Lung (tissue), 12 donors: Measurements from ENCODE around the gene ASPRV1. TPM values are rescaled to one million over a fixed set of nuclear protein-coding genes. Genes with fewer than 3 reads are reported as not detected.
"Not testable (repeated sequence)": the region's sequence is repeated elsewhere in the genome, so short reads cannot be mapped to it uniquely, and the experiment has no call there.

Experiments
- ATAC-seq: fragments of 200-7000 bp; cut with Tn5 transposase; one replicate; pipeline ENCODE4 v1.9.1; 2020; ENCODE audit warnings: moderate number of reproducible peaks; ENCODE audit not compliant: insufficient read depth, low FRiP score
- DNase-seq, 3 donors: peaks; one replicate each; pipeline ENCODE4 v3.0.0-alpha.2; 2013 to 2017
- H3K27ac ChIP-seq, 2 donors: one replicate each; pipeline ENCODE4 v1.5.1; 2013; ENCODE audit warnings: mild to moderate bottlenecking in 2 of 2, moderate library complexity in 2 of 2, control low read depth in 1 of 2, inconsistent platforms in 1 of 2, low read depth in 1 of 2, low read length in 1 of 2
- H3K27me3 ChIP-seq, 3 donors: one replicate each; pipeline ENCODE4 v1.5.1; 2013; ENCODE audit warnings: low read length in 2 of 3; ENCODE audit not compliant: control insufficient read depth in 3 of 3, insufficient read depth in 3 of 3
- H3K36me3 ChIP-seq, 4 donors: one replicate each; pipeline ENCODE4 v1.5.1; 2013; ENCODE audit warnings: low read length in 4 of 4, mild to moderate bottlenecking in 1 of 4, moderate library complexity in 1 of 4; ENCODE audit not compliant: control insufficient read depth in 4 of 4, insufficient read depth in 4 of 4
- H3K4me1 ChIP-seq, 5 donors: one replicate each; pipeline ENCODE4 v1.5.1; 2013; ENCODE audit warnings: low read length in 5 of 5, mild to moderate bottlenecking in 2 of 5, moderate library complexity in 1 of 5; ENCODE audit not compliant: control insufficient read depth in 5 of 5, insufficient read depth in 5 of 5
- H3K4me3 ChIP-seq: one replicate; pipeline ENCODE4 v1.5.1; 2013; ENCODE audit warnings: mild to moderate bottlenecking, control low read depth, moderate library complexity
- H3K9ac ChIP-seq, 2 donors: one replicate each; pipeline ENCODE4 v1.5.1; 2013; ENCODE audit warnings: low read length in 2 of 2, control low read depth in 1 of 2; ENCODE audit not compliant: insufficient read depth in 1 of 2
- H3K9me3 ChIP-seq, 4 donors: one replicate each; pipeline ENCODE4 v1.5.1; 2013; ENCODE audit warnings: low read length in 3 of 4, mild to moderate bottlenecking in 1 of 4, moderate library complexity in 1 of 4; ENCODE audit not compliant: control insufficient read depth in 4 of 4, insufficient read depth in 3 of 4
- WGBS, 2 donors: extraction: QIAGEN DNeasy Blood & Tissue Kit; methylation state at CpG; one replicate each; pipeline ENCODE4 v1.1.7; 2013; 5-methylcytosine and 5-hydroxymethylcytosine counted together
- polyA plus RNA-seq, 2 donors: library from polyadenylated mRNA; stranded (reverse); fragments of 200-250 nt; gene quantifications; one replicate each; pipeline ENCODE4 v1.2.1, GENCODE V29; 2013
- total RNA-seq, 2 donors: library from RNA; depleted of rRNA in 1 of 2; stranded (reverse); fragments of >200 nt in 1 of 2; gene quantifications; one replicate each; pipeline ENCODE4 v1.2.1, GENCODE V29; 2014 to 2021
- TF ChIP-seq, protein P1 (sequence below): IDR thresholded peaks from 2 replicates; pipeline ENCODE4 v1.5.1; 2012; ENCODE audit warnings: mild to moderate bottlenecking; ENCODE audit errors: control extremely low read depth, extremely low read depth
- donor health status: control.
- donor health status: control.
- donor health status: Bipolar disorder and iron deficiency.
- donor health status: healthy.
- donor health status: DM: yes; HTN: yes; CAD: no.

Gene ASPRV1
- total and polyA plus RNA-seq, 4 donors, result 0.94 to 2.9 (median 1.2) TPM

DNA sequence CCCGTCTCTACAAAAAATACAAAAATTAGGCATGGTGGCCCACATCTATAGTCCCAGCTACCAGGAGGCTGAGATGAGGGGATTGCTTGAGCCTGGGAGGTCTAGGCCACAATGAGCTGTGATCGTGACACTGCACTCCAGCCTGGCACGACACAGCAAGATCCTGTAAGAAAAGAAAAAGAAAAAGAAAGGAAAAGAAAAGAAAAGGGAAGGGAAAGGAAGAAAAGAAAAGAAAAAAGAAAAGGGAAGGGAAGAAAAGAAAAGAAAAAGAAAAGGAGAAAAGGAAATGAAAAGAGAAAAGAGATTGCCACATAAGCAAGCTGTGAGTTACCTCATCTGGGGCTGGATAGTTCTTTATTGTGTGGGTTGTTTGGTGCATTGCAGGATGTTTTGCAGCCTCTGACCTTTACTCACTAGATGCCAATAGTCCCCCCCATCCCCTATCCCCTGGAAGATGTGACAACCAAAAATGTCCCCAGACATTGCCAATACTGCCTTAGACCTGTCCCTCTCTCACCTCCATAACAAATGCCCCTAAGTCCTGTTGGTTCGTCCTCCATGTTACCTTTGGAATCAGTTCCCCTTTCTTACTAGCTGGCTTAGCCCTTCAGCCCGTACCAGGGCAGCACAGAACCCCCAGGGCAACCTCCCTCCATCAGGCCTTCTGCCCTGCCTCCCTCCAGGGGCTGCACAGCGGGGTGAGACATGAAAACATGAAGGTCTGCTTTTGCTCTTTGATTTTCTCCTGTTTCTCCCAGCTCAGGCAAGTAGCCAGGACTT, 8.9 kb downstream of the ASPRV1 start:
- Histone ChIP-seq H3K27me3 (no peaks in the 10 kb centered on the region), H3K4me3 (no peak overlapping the region), H3K4me1 (no peaks in the 10 kb centered on the region), H3K9ac (no peak overlapping the region), H3K27ac (no peak overlapping the region), H3K9me3 (no peaks in the 10 kb centered on the region), H3K36me3 (no peaks in the 10 kb centered on the region)
- ATAC-seq, result no peak
- WGBS, 2 donors, result 75 to 83% methylated on average over 6 of the region's 6 CpGs
- DNase-seq, result no peak
- TF ChIP-seq, protein P1, sequence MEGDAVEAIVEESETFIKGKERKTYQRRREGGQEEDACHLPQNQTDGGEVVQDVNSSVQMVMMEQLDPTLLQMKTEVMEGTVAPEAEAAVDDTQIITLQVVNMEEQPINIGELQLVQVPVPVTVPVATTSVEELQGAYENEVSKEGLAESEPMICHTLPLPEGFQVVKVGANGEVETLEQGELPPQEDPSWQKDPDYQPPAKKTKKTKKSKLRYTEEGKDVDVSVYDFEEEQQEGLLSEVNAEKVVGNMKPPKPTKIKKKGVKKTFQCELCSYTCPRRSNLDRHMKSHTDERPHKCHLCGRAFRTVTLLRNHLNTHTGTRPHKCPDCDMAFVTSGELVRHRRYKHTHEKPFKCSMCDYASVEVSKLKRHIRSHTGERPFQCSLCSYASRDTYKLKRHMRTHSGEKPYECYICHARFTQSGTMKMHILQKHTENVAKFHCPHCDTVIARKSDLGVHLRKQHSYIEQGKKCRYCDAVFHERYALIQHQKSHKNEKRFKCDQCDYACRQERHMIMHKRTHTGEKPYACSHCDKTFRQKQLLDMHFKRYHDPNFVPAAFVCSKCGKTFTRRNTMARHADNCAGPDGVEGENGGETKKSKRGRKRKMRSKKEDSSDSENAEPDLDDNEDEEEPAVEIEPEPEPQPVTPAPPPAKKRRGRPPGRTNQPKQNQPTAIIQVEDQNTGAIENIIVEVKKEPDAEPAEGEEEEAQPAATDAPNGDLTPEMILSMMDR, result no peak

DNA sequence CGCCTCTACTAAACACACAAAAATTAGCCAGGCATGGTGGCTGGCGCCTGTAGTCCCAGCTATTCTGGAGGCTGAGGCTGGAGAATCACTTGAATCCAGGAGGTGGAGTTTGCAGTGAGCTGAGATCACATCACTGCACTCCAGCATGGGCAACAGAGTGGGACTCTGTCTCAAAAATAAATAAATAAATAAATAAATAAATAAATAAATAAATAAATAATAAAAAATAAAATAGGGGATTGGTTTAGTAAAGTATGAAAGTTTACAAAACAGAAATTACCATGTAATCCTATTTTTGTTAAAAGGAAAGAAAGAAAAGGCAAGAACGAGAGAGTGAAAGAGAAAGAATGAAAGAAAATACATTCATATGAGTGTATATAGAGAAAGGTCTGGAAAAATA, 10.8 kb downstream of the ASPRV1 start:
- not testable (repeated sequence) for H3K36me3 ChIP-seq, ATAC-seq, H3K4me1 ChIP-seq, H3K9ac ChIP-seq, DNase-seq, H3K27ac ChIP-seq, H3K4me3 ChIP-seq, H3K27me3 ChIP-seq, H3K9me3 ChIP-seq
- WGBS, 2 donors, result 95 to 97% methylated on average over 3 of the region's 3 CpGs

DNA sequence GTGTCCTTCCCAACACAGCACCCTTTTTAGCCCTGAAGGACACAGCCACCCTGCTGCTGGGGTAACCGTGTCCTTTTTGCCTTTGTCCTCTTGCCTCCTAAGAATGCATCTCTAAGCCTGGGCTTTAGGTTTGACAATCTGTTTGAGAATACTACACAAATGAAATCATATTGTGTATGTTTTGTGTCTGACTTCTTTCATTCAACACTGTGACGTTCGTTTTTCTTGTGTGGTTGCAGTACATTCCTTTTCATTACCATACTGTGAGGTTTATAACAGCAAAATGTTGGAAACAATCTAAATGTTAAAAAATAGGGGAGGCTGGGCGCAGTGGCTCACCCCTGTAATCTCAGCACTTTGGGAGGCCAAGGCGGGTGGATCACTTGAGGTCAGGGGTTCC, 11.2 kb downstream of the ASPRV1 start:
- ATAC-seq (no peak), DNase-seq (no peak)
- no peaks in the 10 kb centered on the region for H3K27me3 ChIP-seq
- no peak overlapping the region for H3K27ac ChIP-seq
- no peaks in the 10 kb centered on the region for H3K9me3 ChIP-seq
- 88% methylated on average over 5 of the region's 5 CpGs for WGBS, 2 donors
- H3K9ac ChIP-seq, result no peak overlapping the region
- no peaks in the 10 kb centered on the region for H3K36me3 ChIP-seq
- TF ChIP-seq, protein P1, result no peak
- no peak overlapping the region for H3K4me3 ChIP-seq
- no peaks in the 10 kb centered on the region for H3K4me1 ChIP-seq

DNA sequence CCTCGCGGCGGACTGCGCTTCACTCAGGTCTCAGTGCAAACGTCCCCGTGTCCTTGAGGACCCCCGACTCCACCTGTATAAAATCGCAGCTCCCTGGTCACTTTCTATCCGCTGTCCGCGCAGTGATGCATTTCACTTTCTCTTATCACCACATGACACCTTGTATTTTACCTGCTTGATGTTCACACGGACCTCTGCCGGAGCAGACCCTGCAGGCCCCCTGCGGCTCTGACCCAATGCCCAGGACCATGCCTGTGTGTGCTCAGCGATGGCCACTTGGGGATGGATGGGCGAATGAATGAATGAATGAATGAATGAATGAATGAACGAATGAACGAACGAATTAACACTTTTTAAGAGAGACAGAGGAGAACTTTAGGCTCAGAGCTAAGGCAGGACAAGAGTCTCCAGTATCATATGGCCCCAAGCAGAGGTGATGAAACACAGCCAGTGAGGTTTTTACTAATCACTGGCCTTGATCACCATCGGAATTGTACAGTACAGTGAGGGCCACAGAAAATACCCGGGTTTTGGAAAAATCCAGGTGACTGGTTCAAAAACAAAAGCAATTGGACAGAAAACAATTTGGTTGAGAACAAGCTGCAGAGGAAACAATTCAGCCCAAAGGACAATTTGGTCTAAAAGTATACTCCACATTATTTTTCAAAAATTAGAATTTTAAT, 12.3 kb downstream of the ASPRV1 start:
- Histone ChIP-seq H3K27ac (no peak overlapping the region), H3K9ac (no peak overlapping the region), H3K4me3 (no peak overlapping the region), H3K4me1 (no peaks in the 10 kb centered on the region), H3K36me3 (no peaks in the 10 kb centered on the region), H3K9me3 (no peaks in the 10 kb centered on the region), H3K27me3 (no peaks in the 10 kb centered on the region)
- TF ChIP-seq, protein P1, result no peak
- ATAC-seq (no peak), DNase-seq (no peak)
- WGBS, 2 donors, result 81 to 82% methylated on average over 21 of the region's 21 CpGs
